Bronchial epithelial cell (primary cell): ENCODE measurements around the gene CPXM2. TPM values are rescaled to one million over a fixed set of nuclear protein-coding genes. Genes with fewer than 3 reads are reported as not detected.
A peak's percentile ranks its signal among the peaks of the same experiment; 100 is the strongest.

Experiments used
- DNase-seq: peaks from one replicate; pipeline ENCODE4 v3.0.0-alpha.2; 2010; ENCODE audit warnings: low read depth
- FAIRE-seq: peaks from 2 replicates; lab custom pipeline; 2011; peaks lifted over from hg19 to GRCh38; lab: Jason Lieb, UNC
- H3K27me3 ChIP-seq: 2 replicates; pipeline ENCODE4 v1.5.1; 2011; ENCODE audit warnings: low read length; ENCODE audit not compliant: control insufficient read depth, insufficient read depth
- H3K36me3 ChIP-seq: 2 replicates; pipeline ENCODE4 v1.5.1; 2011; ENCODE audit warnings: low read length; ENCODE audit not compliant: control insufficient read depth, insufficient read depth
- H3K4me3 ChIP-seq: 2 replicates; pipeline ENCODE4 v1.5.1; 2011; ENCODE audit warnings: mild to moderate bottlenecking, low read depth, low read length, control low read depth
- CTCF ChIP-seq: IDR thresholded peaks from 2 replicates; pipeline ENCODE4 v1.5.1; 2011; ENCODE audit warnings: mild to moderate bottlenecking, moderate library complexity, low read length, control low read depth, inconsistent platforms; ENCODE audit not compliant: insufficient read depth, severe bottlenecking
- total RNA-seq: library from RNA; depleted of rRNA; stranded (reverse); fragments of >200 nt; gene quantifications from 2 replicates; pipeline ENCODE4 v1.2.1, GENCODE V29; 2014

CPXM2 gene
- total RNA-seq, 1 donor from 2014 or later, result 0.26 TPM

GRCh38 chr10:123868038-123869019 is 23.3 kb downstream of the CPXM2 start:
- no peak overlapping the region for H3K4me3 ChIP-seq
- H3K27me3 ChIP-seq, result peaks cover 8% of the 10 kb centered on the region
- FAIRE-seq (no peak), DNase-seq (peak; percentile 63)
- no peak for TF ChIP-seq CTCF
- no peaks in the 10 kb centered on the region for H3K36me3 ChIP-seq

GRCh38 chr10:123865880-123866279 is 25.7 kb downstream of the CPXM2 start:
- FAIRE-seq (no peak), DNase-seq (no peak)
- no peak overlapping the region for H3K4me3 ChIP-seq
- H3K36me3 ChIP-seq, result no peaks in the 10 kb centered on the region
- no peak for TF ChIP-seq CTCF
- H3K27me3 ChIP-seq, result peaks cover 8% of the 10 kb centered on the region

GRCh38 chr10:123865350-123865749 is 26.3 kb downstream of the CPXM2 start:
- DNase-seq, result no peak
- Histone ChIP-seq H3K4me3 (no peak overlapping the region), H3K27me3 (peaks cover 6% of the 10 kb centered on the region), H3K36me3 (no peaks in the 10 kb centered on the region)
- no peak for TF ChIP-seq CTCF
- no peak for FAIRE-seq

- H3K27me3 ChIP-seq, result peaks cover 4% of the 10 kb centered on the region
- no peak for TF ChIP-seq CTCF
- DNase-seq, result no peak
Observed at GRCh38 chr10:123864923-123865322, 26.7 kb downstream of the CPXM2 start.

GRCh38 chr10:123863721-123864482 is 27.7 kb downstream of the CPXM2 start:
- FAIRE-seq (no peak), DNase-seq (no peak)
- Histone ChIP-seq H3K27me3 (no peaks in the 10 kb centered on the region), H3K4me3 (no peak overlapping the region), H3K36me3 (no peaks in the 10 kb centered on the region)
- no peak for TF ChIP-seq CTCF

More at GRCh38 chr10:123864923-123865322, 26.7 kb downstream of the CPXM2 start:
- Histone ChIP-seq H3K36me3 (no peaks in the 10 kb centered on the region), H3K4me3 (no peak overlapping the region)
- FAIRE-seq, result no peak
